Neural cell (in vitro differentiated cells): ENCODE measurements around the gene RSPRY1. TPM values are rescaled to one million over a fixed set of nuclear protein-coding genes. Genes with fewer than 3 reads are reported as not detected.

Experiments used
- H2AFZ ChIP-seq: fragments of 200-600, 300-800 bp; sonication (generic), shearing (Covaris generic); 2 replicates; pipeline ENCODE4 v1.6.0; 2014; ENCODE audit warnings: low read depth, mild to moderate bottlenecking, antibody characterized with exemption, low read length, moderate library complexity
- H3F3A ChIP-seq: fragments of 200-600 bp; shearing (Covaris generic); 2 replicates; pipeline ENCODE4 v1.6.1; 2016; ENCODE audit warnings: mild to moderate bottlenecking, moderate library complexity, mixed read lengths, antibody characterized with exemption, low read length; ENCODE audit not compliant: insufficient read depth, poor library complexity, severe bottlenecking
- H3K27ac ChIP-seq: fragments of 200-600, 300-800 bp; sonication (generic), shearing (Covaris generic); 2 replicates; pipeline ENCODE4 v1.5.1; 2014; ENCODE audit warnings: mild to moderate bottlenecking, low read length, moderate library complexity
- H3K27me3 ChIP-seq: fragments of 300-800, 200-600 bp; sonication (generic), shearing (Covaris generic); 2 replicates; pipeline ENCODE4 v1.6.0; 2014; ENCODE audit warnings: mild to moderate bottlenecking, low read depth, low read length, moderate library complexity; ENCODE audit not compliant: insufficient read depth
- H3K36me3 ChIP-seq: fragments of 300-800, 200-600 bp; sonication (generic), shearing (Covaris generic); 2 replicates; pipeline ENCODE4 v1.5.1; 2014; ENCODE audit warnings: mild to moderate bottlenecking, antibody characterized with exemption, low read length, moderate library complexity; ENCODE audit not compliant: insufficient read depth
- H3K4me2 ChIP-seq: fragments of 300-800, 200-600 bp; sonication (generic), shearing (Covaris generic); 2 replicates; pipeline ENCODE4 v1.6.0; 2014; ENCODE audit warnings: mild to moderate bottlenecking, low read length
- H3K4me3 ChIP-seq: fragments of 300-800, 200-600 bp; sonication (generic), shearing (Covaris generic); 2 replicates; pipeline ENCODE4 v1.5.1; 2014; ENCODE audit warnings: mild to moderate bottlenecking, low read length, moderate library complexity
- H3K79me2 ChIP-seq: fragments of 200-600 bp; shearing (Covaris generic); replicated peaks from 2 replicates; pipeline ENCODE4 v1.6.0; 2014; ENCODE audit warnings: mild to moderate bottlenecking, low read length, moderate library complexity; ENCODE audit not compliant: insufficient read depth
- H3K9ac ChIP-seq: fragments of 300-800, 200-600 bp; sonication (generic), shearing (Covaris generic); 2 replicates; pipeline ENCODE4 v1.6.1; 2016; ENCODE audit warnings: mild to moderate bottlenecking, low read length, mixed read lengths
- H3K9me2 ChIP-seq: fragments of 200-600 bp; shearing (Covaris generic); 2 replicates; pipeline ENCODE4 v1.6.1; 2016; ENCODE audit warnings: mild to moderate bottlenecking, low read length, mixed read lengths; ENCODE audit not compliant: insufficient read depth
- H3K9me3 ChIP-seq: fragments of 200-600, 300-800 bp; sonication (generic), shearing (Covaris generic); 2 replicates; pipeline ENCODE4 v1.6.1; 2016; ENCODE audit warnings: mild to moderate bottlenecking, mixed run types, low read length, moderate library complexity, mixed read lengths
- H4K20me1 ChIP-seq: fragments of 200-600 bp; shearing (Covaris generic); 2 replicates; pipeline ENCODE4 v1.6.1; 2016; ENCODE audit warnings: mild to moderate bottlenecking, mixed run types; ENCODE audit not compliant: insufficient read depth
- CTCF ChIP-seq: fragments of 450-650 bp; IDR thresholded peaks from 2 replicates; pipeline ENCODE4 v1.5.1; 2014; ENCODE audit warnings: antibody characterized with exemption, mild to moderate bottlenecking, moderate library complexity; ENCODE audit not compliant: poor library complexity, severe bottlenecking
- EP300 ChIP-seq: fragments of 450-650 bp; conservative IDR thresholded peaks from 2 replicates; pipeline ENCODE4 v1.6.1; 2014; ENCODE audit warnings: antibody characterized with exemption, mild to moderate bottlenecking, moderate library complexity; ENCODE audit not compliant: poor library complexity, severe bottlenecking
- EZH2 ChIP-seq: fragments of 200-600, 300-800 bp; shearing (Covaris generic), sonication (generic); IDR thresholded peaks from 2 replicates; pipeline ENCODE4 v1.6.1; 2014; ENCODE audit warnings: antibody characterized with exemption, low read length, borderline replicate concordance, mild to moderate bottlenecking; ENCODE audit not compliant: insufficient read depth, poor library complexity, severe bottlenecking
- MXI1 ChIP-seq: fragments of 450-650 bp; conservative IDR thresholded peaks from 2 replicates; pipeline ENCODE4 v1.6.1; 2014; ENCODE audit warnings: antibody characterized with exemption, mild to moderate bottlenecking; ENCODE audit not compliant: poor library complexity, severe bottlenecking
- POLR2AphosphoS5 ChIP-seq: IDR thresholded peaks from 2 replicates; pipeline ENCODE4 v1.6.1; 2012
- RAD21 ChIP-seq: fragments of 450-650 bp; conservative IDR thresholded peaks from 2 replicates; pipeline ENCODE4 v1.6.1; 2014; ENCODE audit warnings: antibody characterized with exemption, mild to moderate bottlenecking, moderate library complexity
- SMC3 ChIP-seq: fragments of 450-650 bp; conservative IDR thresholded peaks from 2 replicates; pipeline ENCODE4 v1.6.1; 2014; ENCODE audit warnings: antibody characterized with exemption, mild to moderate bottlenecking, moderate library complexity; ENCODE audit not compliant: poor library complexity
- TAF1 ChIP-seq: IDR thresholded peaks from 2 replicates; pipeline ENCODE4 v1.6.1; 2012; ENCODE audit warnings: low read depth
- polyA plus RNA-seq: library from polyadenylated mRNA; depleted of rRNA; stranded (reverse); fragments of >200 nt; gene quantifications from 2 replicates; pipeline ENCODE4 v1.2.3, GENCODE V29; 2014
- TF ChIP-seq, protein P1 (sequence below): IDR thresholded peaks from 2 replicates; pipeline ENCODE4 v1.6.1; 2012; ENCODE audit warnings: borderline replicate concordance

RSPRY1 gene
- polyA plus RNA-seq, 1 donor from 2014 or later: 62.0 TPM

DNA sequence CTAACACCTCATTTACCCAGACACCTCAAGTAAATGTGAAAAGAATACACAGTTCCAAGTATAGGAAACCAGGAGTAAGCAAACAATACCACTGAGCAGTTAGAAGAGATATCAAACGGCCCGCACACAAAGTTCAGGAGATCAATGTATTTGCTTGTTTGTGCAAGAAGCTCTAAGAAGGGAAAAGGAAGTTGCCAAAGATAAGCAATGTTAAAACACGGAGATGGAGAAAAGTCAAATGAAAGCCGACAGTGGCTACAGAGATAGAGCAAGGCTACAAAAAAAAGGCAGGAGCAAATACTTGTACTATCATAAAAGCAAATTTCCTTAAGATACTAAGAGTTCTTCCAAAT lies 29.8 kb upstream of the RSPRY1 start:
- Histone ChIP-seq H3K27ac (no peak overlapping the region), H4K20me1 (no peaks in the 10 kb centered on the region), H3K9me3 (no peaks in the 10 kb centered on the region), H3K27me3 (no peaks in the 10 kb centered on the region), H3K36me3 (peaks cover 5% of the 10 kb centered on the region), H3K79me2 (no peaks in the 10 kb centered on the region), H3K9ac (no peak overlapping the region), H2AFZ (no peak overlapping the region), H3K4me2 (no peak overlapping the region), H3K9me2 (no peaks in the 10 kb centered on the region), H3F3A (no peaks in the 10 kb centered on the region), H3K4me3 (no peak overlapping the region)
- TF ChIP-seq, protein P1, sequence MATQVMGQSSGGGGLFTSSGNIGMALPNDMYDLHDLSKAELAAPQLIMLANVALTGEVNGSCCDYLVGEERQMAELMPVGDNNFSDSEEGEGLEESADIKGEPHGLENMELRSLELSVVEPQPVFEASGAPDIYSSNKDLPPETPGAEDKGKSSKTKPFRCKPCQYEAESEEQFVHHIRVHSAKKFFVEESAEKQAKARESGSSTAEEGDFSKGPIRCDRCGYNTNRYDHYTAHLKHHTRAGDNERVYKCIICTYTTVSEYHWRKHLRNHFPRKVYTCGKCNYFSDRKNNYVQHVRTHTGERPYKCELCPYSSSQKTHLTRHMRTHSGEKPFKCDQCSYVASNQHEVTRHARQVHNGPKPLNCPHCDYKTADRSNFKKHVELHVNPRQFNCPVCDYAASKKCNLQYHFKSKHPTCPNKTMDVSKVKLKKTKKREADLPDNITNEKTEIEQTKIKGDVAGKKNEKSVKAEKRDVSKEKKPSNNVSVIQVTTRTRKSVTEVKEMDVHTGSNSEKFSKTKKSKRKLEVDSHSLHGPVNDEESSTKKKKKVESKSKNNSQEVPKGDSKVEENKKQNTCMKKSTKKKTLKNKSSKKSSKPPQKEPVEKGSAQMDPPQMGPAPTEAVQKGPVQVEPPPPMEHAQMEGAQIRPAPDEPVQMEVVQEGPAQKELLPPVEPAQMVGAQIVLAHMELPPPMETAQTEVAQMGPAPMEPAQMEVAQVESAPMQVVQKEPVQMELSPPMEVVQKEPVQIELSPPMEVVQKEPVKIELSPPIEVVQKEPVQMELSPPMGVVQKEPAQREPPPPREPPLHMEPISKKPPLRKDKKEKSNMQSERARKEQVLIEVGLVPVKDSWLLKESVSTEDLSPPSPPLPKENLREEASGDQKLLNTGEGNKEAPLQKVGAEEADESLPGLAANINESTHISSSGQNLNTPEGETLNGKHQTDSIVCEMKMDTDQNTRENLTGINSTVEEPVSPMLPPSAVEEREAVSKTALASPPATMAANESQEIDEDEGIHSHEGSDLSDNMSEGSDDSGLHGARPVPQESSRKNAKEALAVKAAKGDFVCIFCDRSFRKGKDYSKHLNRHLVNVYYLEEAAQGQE: no peak
- TF ChIP-seq POLR2AphosphoS5: no peak
- TF ChIP-seq EZH2: no peak
- no peak for TF ChIP-seq RAD21
- TF ChIP-seq CTCF: no peak
- no peak for TF ChIP-seq MXI1
- no peak for TF ChIP-seq SMC3
- TF ChIP-seq EP300: no peak
- no peak for TF ChIP-seq TAF1

DNA sequence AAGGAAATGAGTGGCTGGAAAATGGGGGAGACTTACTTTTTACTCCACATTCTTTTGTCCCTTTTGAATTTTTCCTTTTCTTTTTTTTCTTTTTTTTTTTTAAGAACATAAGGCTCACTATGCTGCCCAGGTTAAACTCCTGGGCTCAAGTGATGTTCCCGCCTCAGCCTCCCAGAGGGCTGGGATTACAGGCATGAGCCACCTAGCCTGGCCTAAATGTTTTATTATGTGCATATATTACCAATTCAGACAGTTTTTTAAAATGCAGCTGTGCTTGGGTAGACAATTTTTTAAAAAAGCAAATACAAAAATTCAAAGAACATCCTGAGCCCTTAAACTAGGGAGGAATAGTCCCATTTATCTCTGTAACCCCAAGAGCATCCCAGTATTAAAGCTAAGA lies 28.6 kb upstream of the RSPRY1 start:
- Histone ChIP-seq H3K9me2 (no peaks in the 10 kb centered on the region), H4K20me1 (no peaks in the 10 kb centered on the region), H3F3A (no peaks in the 10 kb centered on the region), H2AFZ (no peak overlapping the region), H3K9ac (no peak overlapping the region), H3K79me2 (no peaks in the 10 kb centered on the region), H3K4me3 (no peak overlapping the region), H3K27ac (no peak overlapping the region), H3K27me3 (no peaks in the 10 kb centered on the region), H3K4me2 (no peak overlapping the region), H3K9me3 (no peaks in the 10 kb centered on the region), H3K36me3 (peaks cover 5% of the 10 kb centered on the region)
- TF ChIP-seq, protein P1: no peak
- TF ChIP-seq TAF1: no peak
- TF ChIP-seq MXI1: no peak
- no peak for TF ChIP-seq EP300
- TF ChIP-seq POLR2AphosphoS5: no peak
- TF ChIP-seq CTCF: no peak
- no peak for TF ChIP-seq EZH2
- no peak for TF ChIP-seq SMC3
- TF ChIP-seq RAD21: no peak
